Bronchial epithelial cell (primary cell): ENCODE results near the gene ATP2B1. TPM values are rescaled to one million over a fixed set of nuclear protein-coding genes. Genes with fewer than 3 reads are reported as not detected.

ENCODE experiments used
- DNase-seq: peaks from one replicate; pipeline ENCODE4 v3.0.0-alpha.2; 2010; ENCODE audit warnings: low read depth
- FAIRE-seq: peaks from 2 replicates; lab custom pipeline; 2011; peaks lifted over from hg19 to GRCh38; lab: Jason Lieb, UNC
- H3K27me3 ChIP-seq: 2 replicates; pipeline ENCODE4 v1.5.1; 2011; ENCODE audit warnings: low read length; ENCODE audit not compliant: control insufficient read depth, insufficient read depth
- H3K36me3 ChIP-seq: 2 replicates; pipeline ENCODE4 v1.5.1; 2011; ENCODE audit warnings: low read length; ENCODE audit not compliant: control insufficient read depth, insufficient read depth
- H3K4me3 ChIP-seq: 2 replicates; pipeline ENCODE4 v1.5.1; 2011; ENCODE audit warnings: mild to moderate bottlenecking, low read depth, low read length, control low read depth
- CTCF ChIP-seq: IDR thresholded peaks from 2 replicates; pipeline ENCODE4 v1.5.1; 2011; ENCODE audit warnings: mild to moderate bottlenecking, moderate library complexity, low read length, control low read depth, inconsistent platforms; ENCODE audit not compliant: insufficient read depth, severe bottlenecking
- total RNA-seq: library from RNA; depleted of rRNA; stranded (reverse); fragments of >200 nt; gene quantifications from 2 replicates; pipeline ENCODE4 v1.2.1, GENCODE V29; 2014

The ATP2B1 gene
- total RNA-seq, 1 donor from 2014 or later: 69.8 TPM

- no peak for FAIRE-seq
- no peaks in the 10 kb centered on the region for H3K36me3 ChIP-seq
- no peak for TF ChIP-seq CTCF
- H3K27me3 ChIP-seq: no peaks in the 10 kb centered on the region
- no peak for DNase-seq
- H3K4me3 ChIP-seq: no peak overlapping the region
Observed at GRCh38 chr12:89649139-89649538, 59.5 kb downstream of the ATP2B1 start.

- Histone ChIP-seq H3K36me3 (no peaks in the 10 kb centered on the region), H3K27me3 (no peaks in the 10 kb centered on the region), H3K4me3 (no peak overlapping the region)
- TF ChIP-seq CTCF: no peak
- DNase-seq (peak; percentile 43), FAIRE-seq (no peak)
Observed at GRCh38 chr12:89648211-89648930, 60.3 kb downstream of the ATP2B1 start.

- Histone ChIP-seq H3K36me3 (no peaks in the 10 kb centered on the region), H3K4me3 (no peak overlapping the region), H3K27me3 (no peaks in the 10 kb centered on the region)
- FAIRE-seq: no peak
- no peak for TF ChIP-seq CTCF
- DNase-seq: no peak
Observed at GRCh38 chr12:89645434-89645833, 63.2 kb downstream of the ATP2B1 start.

- H3K27me3 ChIP-seq: no peaks in the 10 kb centered on the region
- H3K4me3 ChIP-seq: no peak overlapping the region
- DNase-seq: no peak
- TF ChIP-seq CTCF: no peak
- no peaks in the 10 kb centered on the region for H3K36me3 ChIP-seq
- FAIRE-seq: no peak
Observed at GRCh38 chr12:89642959-89643358, 65.7 kb downstream of the ATP2B1 start.

- Histone ChIP-seq H3K27me3 (no peaks in the 10 kb centered on the region), H3K4me3 (no peak overlapping the region), H3K36me3 (peaks cover 2% of the 10 kb centered on the region)
- no peak for DNase-seq
- TF ChIP-seq CTCF: no peak
- no peak for FAIRE-seq
Observed at GRCh38 chr12:89636776-89637160, 71.9 kb downstream of the ATP2B1 start.
